NT2/D1 (cell line): ENCODE results near the gene FAM120A.

Source experiments
- DNase-seq: peaks from one replicate; pipeline ENCODE4 v3.0.0-alpha.2; 2011; ENCODE audit warnings: low read depth, low spot score
- H3K27me3 ChIP-seq: 2 replicates; pipeline ENCODE4 v1.6.0; 2011; ENCODE audit warnings: mild to moderate bottlenecking; ENCODE audit not compliant: insufficient read length, insufficient read depth
- H3K36me3 ChIP-seq: 2 replicates; pipeline ENCODE4 v1.6.1; 2011; ENCODE audit warnings: mild to moderate bottlenecking, low read length, mixed read lengths; ENCODE audit not compliant: insufficient read depth, insufficient read length
- H3K4me1 ChIP-seq: 2 replicates; pipeline ENCODE4 v1.5.1; 2011; ENCODE audit not compliant: insufficient read depth, insufficient read length
- H3K4me3 ChIP-seq: 2 replicates; pipeline ENCODE4 v1.5.1; 2011; ENCODE audit warnings: low read depth; ENCODE audit not compliant: insufficient read length
- H3K9ac ChIP-seq: 2 replicates; pipeline ENCODE4 v1.6.0; 2011; ENCODE audit warnings: low read depth; ENCODE audit not compliant: insufficient read length
- H3K9me3 ChIP-seq: 2 replicates; pipeline ENCODE4 v1.5.1; 2011; ENCODE audit warnings: mild to moderate bottlenecking, low read length; ENCODE audit not compliant: insufficient read depth
- SUZ12 ChIP-seq: IDR thresholded peaks from 2 replicates; pipeline ENCODE4 v1.6.1; 2011; ENCODE audit not compliant: insufficient read length, insufficient read depth; ENCODE audit errors: extremely low read depth
- YY1 ChIP-seq: IDR thresholded peaks from 2 replicates; pipeline ENCODE4 v1.6.1; 2011; ENCODE audit not compliant: insufficient read length, insufficient read depth
- ZNF274 ChIP-seq: IDR thresholded peaks from 2 replicates; pipeline ENCODE4 v1.6.1; 2011; ENCODE audit warnings: mild to moderate bottlenecking, low read depth, low read length

FAM120A gene

GRCh38 chr9:93513606-93514005 lies 62.1 kb downstream of the FAM120A start:
- DNase-seq, result no peak
- H3K4me1 ChIP-seq, result no peaks in the 10 kb centered on the region
- H3K27me3 ChIP-seq, result no peaks in the 10 kb centered on the region
- no peak for TF ChIP-seq ZNF274
- TF ChIP-seq SUZ12, result no peak
- no peak for TF ChIP-seq YY1
- no peaks in the 10 kb centered on the region for H3K9me3 ChIP-seq
- H3K36me3 ChIP-seq, result peaks cover 40% of the 10 kb centered on the region
- no peak overlapping the region for H3K4me3 ChIP-seq
- no peak overlapping the region for H3K9ac ChIP-seq

- DNase-seq, result no peak
- Histone ChIP-seq H3K27me3 (no peaks in the 10 kb centered on the region), H3K9ac (no peak overlapping the region), H3K9me3 (no peaks in the 10 kb centered on the region), H3K4me1 (no peaks in the 10 kb centered on the region), H3K4me3 (no peak overlapping the region), H3K36me3 (peaks cover 52% of the 10 kb centered on the region)
- TF ChIP-seq SUZ12, result no peak
Observed at GRCh38 chr9:93517331-93517730, 65.8 kb downstream of the FAM120A start.

DNA sequence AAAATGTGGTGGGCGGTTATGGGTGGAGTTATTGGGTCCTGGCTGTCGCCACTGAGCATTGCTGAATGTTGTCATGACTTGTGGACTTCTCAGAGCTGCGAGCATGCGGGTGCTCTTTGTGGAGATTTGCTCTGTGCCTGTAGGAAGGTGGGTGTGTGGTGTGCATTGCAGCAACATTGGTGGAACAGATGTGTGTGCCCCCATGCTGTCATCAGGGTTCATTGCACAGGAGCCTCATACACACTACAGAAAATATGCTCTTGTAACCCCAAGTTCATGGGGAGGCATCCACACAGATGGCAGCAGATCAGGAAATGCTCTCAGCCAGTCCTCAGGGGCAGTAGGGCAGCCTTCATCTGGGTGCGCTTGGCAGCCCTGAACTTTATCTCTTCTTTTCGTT lies 69.0 kb downstream of the FAM120A start:
- Histone ChIP-seq H3K9ac (no peak overlapping the region), H3K36me3 (peaks cover 64% of the 10 kb centered on the region), H3K27me3 (no peaks in the 10 kb centered on the region), H3K9me3 (no peaks in the 10 kb centered on the region), H3K4me1 (no peaks in the 10 kb centered on the region), H3K4me3 (no peak overlapping the region)
- TF ChIP-seq ZNF274 (no peak), SUZ12 (no peak), YY1 (no peak)
- no peak for DNase-seq

- no peak for DNase-seq
- no peak for TF ChIP-seq ZNF274
- no peak for TF ChIP-seq SUZ12
- no peak for TF ChIP-seq YY1
- Histone ChIP-seq H3K27me3 (no peaks in the 10 kb centered on the region), H3K9me3 (no peaks in the 10 kb centered on the region), H3K9ac (no peak overlapping the region), H3K4me3 (no peak overlapping the region), H3K4me1 (peaks cover 2% of the 10 kb centered on the region), H3K36me3 (peaks cover 67% of the 10 kb centered on the region)
Observed at GRCh38 chr9:93522736-93523135, 71.3 kb downstream of the FAM120A start.

- Histone ChIP-seq H3K9me3 (no peaks in the 10 kb centered on the region), H3K4me3 (no peak overlapping the region), H3K4me1 (peaks cover 2% of the 10 kb centered on the region), H3K9ac (no peak overlapping the region), H3K27me3 (no peaks in the 10 kb centered on the region), H3K36me3 (peaks cover 69% of the 10 kb centered on the region)
- DNase-seq, result no peak
- TF ChIP-seq ZNF274 (no peak), SUZ12 (no peak), YY1 (no peak)
Observed at GRCh38 chr9:93523518-93524144, 72.1 kb downstream of the FAM120A start.

GRCh38 chr9:93525476-93525875 lies 74.0 kb downstream of the FAM120A start:
- no peak for DNase-seq
- H3K36me3 ChIP-seq, result peaks cover 62% of the 10 kb centered on the region

DNA sequence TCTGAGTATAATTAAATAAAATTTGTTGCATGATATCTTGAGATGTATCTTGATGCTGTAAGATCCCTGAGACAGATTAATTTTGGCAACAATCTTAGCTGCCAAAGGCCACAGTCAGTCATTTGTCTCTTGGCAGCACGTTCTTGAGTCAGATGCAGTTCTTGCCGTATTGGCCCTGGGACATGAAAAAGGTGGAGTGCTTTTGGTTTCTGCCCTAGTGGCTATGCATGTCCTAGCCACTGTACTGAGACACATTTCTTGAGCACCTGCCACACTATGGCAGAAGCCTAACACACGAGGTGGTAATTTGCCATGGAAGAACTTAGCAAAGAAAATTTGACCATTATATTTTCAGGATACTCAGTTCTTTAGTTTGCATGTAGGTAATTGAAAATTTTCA lies 79.9 kb downstream of the FAM120A start:
- no peak for TF ChIP-seq ZNF274
- no peak for TF ChIP-seq YY1
- TF ChIP-seq SUZ12, result no peak
- H3K9me3 ChIP-seq, result no peaks in the 10 kb centered on the region
- H3K4me3 ChIP-seq, result no peak overlapping the region
- H3K9ac ChIP-seq, result no peak overlapping the region
- H3K36me3 ChIP-seq, result peaks cover 76% of the 10 kb centered on the region
- no peaks in the 10 kb centered on the region for H3K4me1 ChIP-seq
- H3K27me3 ChIP-seq, result no peaks in the 10 kb centered on the region
- DNase-seq, result no peak

More at GRCh38 chr9:93525476-93525875, 74.0 kb downstream of the FAM120A start:
- Histone ChIP-seq H3K9ac (no peak overlapping the region), H3K9me3 (no peaks in the 10 kb centered on the region), H3K27me3 (no peaks in the 10 kb centered on the region), H3K4me1 (peaks cover 2% of the 10 kb centered on the region), H3K4me3 (no peak overlapping the region)
- TF ChIP-seq YY1 (no peak), SUZ12 (no peak), ZNF274 (no peak)

GRCh38 chr9:93532141-93532540 lies 80.7 kb downstream of the FAM120A start:
- H3K27me3 ChIP-seq, result no peaks in the 10 kb centered on the region
- H3K4me1 ChIP-seq, result no peaks in the 10 kb centered on the region
- no peak for DNase-seq
- TF ChIP-seq SUZ12 (no peak), YY1 (no peak), ZNF274 (no peak)
- H3K9me3 ChIP-seq, result no peaks in the 10 kb centered on the region
- no peak overlapping the region for H3K9ac ChIP-seq
- peaks cover 72% of the 10 kb centered on the region for H3K36me3 ChIP-seq
- H3K4me3 ChIP-seq, result no peak overlapping the region
